ENCODE results near the gene HDAC5. TPM values are rescaled to one million over a fixed set of nuclear protein-coding genes. Genes with fewer than 3 reads are reported as not detected.
A peak's percentile ranks its signal among the peaks of the same experiment; 100 is the strongest.
"Not testable (repeated sequence)": the region's sequence is repeated elsewhere in the genome, so short reads cannot be mapped to it uniquely, and the experiment has no call there.

HDAC5 gene
- polyA plus RNA-seq, 5 donors: 43.3 to 60.6 (median 57.4) TPM

- DNase-seq: peak; percentile 96 to 97
These were observed 52.8 kb downstream of the HDAC5 start, which contains the start of gene G6PC3 for GRCh38 chr17:44070455-44071197. TSS of gene G6PC3 (plus strand) at chr17:44070735. CDS start at chr17:44070966, 231 bp downstream.

- peak in 1 of 2 donors; percentile 15 for DNase-seq
These were observed 53.4 kb downstream of the HDAC5 start for GRCh38 chr17:44069974-44070454.

GRCh38 chr17:44067545-44067940 is 55.9 kb downstream of the HDAC5 start:
- DNase-seq: no peak

GRCh38 chr17:44066204-44066930 is 57.1 kb downstream of the HDAC5 start, which contains the start of gene LSM12:
TSS of gene LSM12 (minus strand) at chr17:44066671. CDS start at chr17:44066587, 84 bp downstream.
- peak; percentile 92 to 93 for DNase-seq

GRCh38 chr17:44065668-44066203 is 57.7 kb downstream of the HDAC5 start:
- DNase-seq: no peak

GRCh38 chr17:44063704-44064639 is 59.5 kb downstream of the HDAC5 start:
- no peak for DNase-seq

GRCh38 chr17:44062871-44063270 is 60.6 kb downstream of the HDAC5 start:
- DNase-seq: no peak

GRCh38 chr17:44061446-44061845 is 62.0 kb downstream of the HDAC5 start:
- no peak for DNase-seq

- no peak for DNase-seq
These were observed 64.1 kb downstream of the HDAC5 start for GRCh38 chr17:44059101-44059892.

- no peak for DNase-seq
These were observed 70.1 kb downstream of the HDAC5 start for GRCh38 chr17:44053125-44053872.

- no peak for DNase-seq
These were observed 74.0 kb downstream of the HDAC5 start for GRCh38 chr17:44049294-44050060.

GRCh38 chr17:44046893-44047292 is 76.5 kb downstream of the HDAC5 start:
- not testable (repeated sequence) for DNase-seq

- DNase-seq: no peak
These were observed 78.0 kb downstream of the HDAC5 start for GRCh38 chr17:44045486-44045885.

GRCh38 chr17:44044071-44044470 is 79.4 kb downstream of the HDAC5 start:
- peak in 1 of 2 donors; percentile 44 for DNase-seq

- peak in 1 of 2 donors; percentile 23 for DNase-seq
These were observed 80.2 kb downstream of the HDAC5 start for GRCh38 chr17:44043272-44043696.

GRCh38 chr17:44039829-44040635 is 83.4 kb downstream of the HDAC5 start:
- DNase-seq: no peak

GRCh38 chr17:44038604-44039011 is 84.8 kb downstream of the HDAC5 start:
- no peak for DNase-seq

GRCh38 chr17:44037471-44037870 is 86.0 kb downstream of the HDAC5 start:
- DNase-seq: no peak
